OCI-LY3 (cell line): ENCODE measurements around the gene ANKRD39.

ENCODE experiments used
- EZH2phosphoT487 ChIP-seq: fragments of 200-600 bp; shearing (Covaris generic); IDR thresholded peaks from 2 replicates; pipeline ENCODE4 v1.6.1; 2018; ENCODE audit warnings: antibody characterized with exemption, mixed run types, low read depth
- TF ChIP-seq, protein P1 (sequence below): fragments of 200-600, 300-600 bp; sonication (generic); IDR thresholded peaks from 2 replicates; pipeline ENCODE4 v1.5.1; 2014; ENCODE audit warnings: antibody characterized with exemption, low read length, low read depth

DNA sequence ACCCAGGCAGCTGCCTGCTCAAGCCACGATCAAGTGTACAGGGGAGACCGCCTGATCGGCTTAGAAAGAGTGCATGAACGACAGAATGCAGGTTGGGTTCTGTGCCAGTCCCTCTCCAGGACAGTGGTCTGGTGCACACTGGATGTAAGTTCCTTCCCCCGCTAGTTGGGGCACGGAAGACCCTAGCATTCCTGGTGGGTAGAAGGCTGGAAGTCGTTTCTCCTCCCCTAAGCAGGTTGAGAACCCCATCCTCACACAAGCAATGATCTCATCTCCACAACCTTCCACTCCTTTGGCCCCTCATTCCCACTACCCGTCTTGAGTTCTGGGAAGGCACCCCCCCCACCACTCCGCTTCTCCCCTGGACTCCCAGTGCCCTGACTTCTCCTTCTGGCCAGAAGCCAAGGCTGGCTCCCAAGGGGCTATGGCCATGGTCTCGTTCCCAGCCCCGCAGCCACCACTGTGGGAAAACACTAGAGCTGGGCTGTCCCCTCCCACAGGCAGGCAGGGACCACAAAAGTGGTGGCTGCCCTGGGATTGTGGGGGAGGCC, 1.4 kb upstream of the ANKRD39 start:
- TF ChIP-seq, protein P1, sequence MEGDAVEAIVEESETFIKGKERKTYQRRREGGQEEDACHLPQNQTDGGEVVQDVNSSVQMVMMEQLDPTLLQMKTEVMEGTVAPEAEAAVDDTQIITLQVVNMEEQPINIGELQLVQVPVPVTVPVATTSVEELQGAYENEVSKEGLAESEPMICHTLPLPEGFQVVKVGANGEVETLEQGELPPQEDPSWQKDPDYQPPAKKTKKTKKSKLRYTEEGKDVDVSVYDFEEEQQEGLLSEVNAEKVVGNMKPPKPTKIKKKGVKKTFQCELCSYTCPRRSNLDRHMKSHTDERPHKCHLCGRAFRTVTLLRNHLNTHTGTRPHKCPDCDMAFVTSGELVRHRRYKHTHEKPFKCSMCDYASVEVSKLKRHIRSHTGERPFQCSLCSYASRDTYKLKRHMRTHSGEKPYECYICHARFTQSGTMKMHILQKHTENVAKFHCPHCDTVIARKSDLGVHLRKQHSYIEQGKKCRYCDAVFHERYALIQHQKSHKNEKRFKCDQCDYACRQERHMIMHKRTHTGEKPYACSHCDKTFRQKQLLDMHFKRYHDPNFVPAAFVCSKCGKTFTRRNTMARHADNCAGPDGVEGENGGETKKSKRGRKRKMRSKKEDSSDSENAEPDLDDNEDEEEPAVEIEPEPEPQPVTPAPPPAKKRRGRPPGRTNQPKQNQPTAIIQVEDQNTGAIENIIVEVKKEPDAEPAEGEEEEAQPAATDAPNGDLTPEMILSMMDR = no peak
- TF ChIP-seq EZH2phosphoT487 = no peak
